IPS-18c (cell line): ENCODE data around the gene CD1E.
"Not testable (repeated sequence)": the region's sequence is repeated elsewhere in the genome, so short reads cannot be mapped to it uniquely, and the experiment has no call there.

Experiments used
- H3K4me3 ChIP-seq: 2 replicates; pipeline ENCODE4 v1.7.0; 2013; ENCODE audit warnings: low read depth, mild to moderate bottlenecking, low read length, moderate library complexity; ENCODE audit not compliant: insufficient read depth
- H3K9me3 ChIP-seq: one replicate; pipeline ENCODE4 v1.6.1; 2013; ENCODE audit warnings: mild to moderate bottlenecking, low read length, moderate library complexity; ENCODE audit not compliant: control insufficient read depth, insufficient read depth

The CD1E gene

GRCh38 chr1:158353303-158354075 is at the start of gene CD1E:
Gene CD1E, plus strand, starts transcription at chr1:158353894. Its CDS starts 95 bp downstream, at chr1:158353989.
- H3K9me3 ChIP-seq: peaks cover 2% of the 10 kb centered on the region
- no peak within 1 kb of the TSS for H3K4me3 ChIP-seq

- H3K9me3 ChIP-seq: no peaks in the 10 kb centered on the region
- H3K4me3 ChIP-seq: no peak overlapping the region
These were observed 43.1 kb upstream of the CD1E start for GRCh38 chr1:158310623-158311022.

GRCh38 chr1:158311066-158311465 is 42.6 kb upstream of the CD1E start:
- H3K4me3 ChIP-seq: no peak overlapping the region
- H3K9me3 ChIP-seq: no peaks in the 10 kb centered on the region

- Histone ChIP-seq H3K9me3 (no peaks in the 10 kb centered on the region), H3K4me3 (no peak overlapping the region)
These were observed 29.8 kb upstream of the CD1E start for GRCh38 chr1:158323866-158324265.

- Histone ChIP-seq H3K4me3 (no peak overlapping the region), H3K9me3 (no peaks in the 10 kb centered on the region)
These were observed 29.3 kb upstream of the CD1E start for GRCh38 chr1:158324395-158324794.

GRCh38 chr1:158327481-158327880 is 26.2 kb upstream of the CD1E start:
- no peak overlapping the region for H3K4me3 ChIP-seq
- H3K9me3 ChIP-seq: no peaks in the 10 kb centered on the region

GRCh38 chr1:158328426-158328825 is 25.3 kb upstream of the CD1E start:
- H3K9me3 ChIP-seq: no peaks in the 10 kb centered on the region
- no peak overlapping the region for H3K4me3 ChIP-seq

GRCh38 chr1:158329300-158329699 is 24.4 kb upstream of the CD1E start:
- no peak overlapping the region for H3K4me3 ChIP-seq
- H3K9me3 ChIP-seq: no peaks in the 10 kb centered on the region

- no peaks in the 10 kb centered on the region for H3K9me3 ChIP-seq
- H3K4me3 ChIP-seq: no peak overlapping the region
These were observed 24.0 kb upstream of the CD1E start for GRCh38 chr1:158329733-158330132.

GRCh38 chr1:158330391-158331105 is 23.1 kb upstream of the CD1E start:
- Histone ChIP-seq H3K9me3 (no peaks in the 10 kb centered on the region), H3K4me3 (no peak overlapping the region)

GRCh38 chr1:158331106-158331425 is 22.6 kb upstream of the CD1E start:
- Histone ChIP-seq H3K4me3 (no peak overlapping the region), H3K9me3 (no peaks in the 10 kb centered on the region)

- no peaks in the 10 kb centered on the region for H3K9me3 ChIP-seq
- no peak within 1 kb of the TSS for H3K4me3 ChIP-seq
These were observed 22.1 kb upstream of the CD1E start, which contains the start of gene CD1B for GRCh38 chr1:158331481-158332150. Gene CD1B, minus strand, starts transcription at chr1:158331531. Its CDS starts 108 bp downstream, at chr1:158331423.

GRCh38 chr1:158333405-158334155 is 20.1 kb upstream of the CD1E start:
- no peak overlapping the region for H3K4me3 ChIP-seq
- H3K9me3 ChIP-seq: no peaks in the 10 kb centered on the region

- no peak overlapping the region for H3K4me3 ChIP-seq
- no peaks in the 10 kb centered on the region for H3K9me3 ChIP-seq
These were observed 19.0 kb upstream of the CD1E start for GRCh38 chr1:158334526-158335212.

- H3K4me3 ChIP-seq: no peak overlapping the region
- H3K9me3 ChIP-seq: no peaks in the 10 kb centered on the region
These were observed 18.5 kb upstream of the CD1E start for GRCh38 chr1:158335213-158335532.

- H3K4me3 ChIP-seq, H3K9me3 ChIP-seq: not testable (repeated sequence)
These were observed 17.3 kb upstream of the CD1E start for GRCh38 chr1:158336413-158336812.

GRCh38 chr1:158348946-158349345 is 4.7 kb upstream of the CD1E start:
- H3K4me3 ChIP-seq: not testable (repeated sequence)

More at GRCh38 chr1:158348946-158349345, 4.7 kb upstream of the CD1E start:
- not testable (repeated sequence) for H3K9me3 ChIP-seq
